Vagina (tissue), 2 donors: ENCODE results near the gene SYT1. TPM values are rescaled to one million over a fixed set of nuclear protein-coding genes. Genes with fewer than 3 reads are reported as not detected.

ENCODE experiments used
- DNase-seq, 2 donors: peaks; one replicate each; pipeline ENCODE4 v3.0.0-alpha.2; 2017; ENCODE audit errors: extremely low spot score in 2 of 2
- H3K27ac ChIP-seq: fragments of 200-600 bp; sonication (generic); one replicate; pipeline ENCODE4 v1.5.1; 2019
- H3K27me3 ChIP-seq: fragments of 200-600 bp; sonication (generic); one replicate; pipeline ENCODE4 v1.5.1; 2019
- H3K36me3 ChIP-seq, 2 donors: fragments of 200-600 bp; sonication (generic); one replicate each; pipeline ENCODE4 v1.5.1; 2017 to 2019
- H3K4me1 ChIP-seq: fragments of 200-600 bp; sonication (generic); one replicate; pipeline ENCODE4 v1.5.1; 2019
- H3K4me3 ChIP-seq, 2 donors: fragments of 200-600 bp; sonication (generic); 1 replicate in 1 of 2; 2 replicates in 1 of 2; pipeline ENCODE4 v1.5.1; 2016 to 2019
- H3K9me3 ChIP-seq: fragments of 200-600 bp; sonication (generic); one replicate; pipeline ENCODE4 v1.5.1; 2019
- CTCF ChIP-seq, 3 experiments: fragments of 450-650 bp in 2 of 3; fragments of 200-600 bp in 1 of 3; sonication (generic) in 1 of 3; IDR thresholded peaks; one replicate each; pipeline ENCODE4 v1.5.1; 2017 to 2019; ENCODE audit warnings: antibody characterized with exemption in 3 of 3, mild to moderate bottlenecking in 2 of 3, moderate library complexity in 2 of 3
- POLR2A ChIP-seq, 2 donors: fragments of 450-650 bp; IDR thresholded peaks; one replicate each; pipeline ENCODE4 v1.6.1; 2017; ENCODE audit warnings: antibody characterized with exemption in 2 of 2, mild to moderate bottlenecking in 2 of 2, moderate library complexity in 2 of 2
- POLR2AphosphoS5 ChIP-seq, 2 donors: sonication (generic); formaldehyde crosslinking; IDR thresholded peaks; one replicate each; pipeline ENCODE4 v1.9.0; 2017; ENCODE audit warnings: antibody characterized with exemption in 2 of 2, mild to moderate bottlenecking in 2 of 2, low read depth in 1 of 2; ENCODE audit not compliant: insufficient read depth in 1 of 2
- intact Hi-C: fragments of 100-400 bp; cut with DNase I; formaldehyde crosslinking; loops from one replicate; pipeline ENCODE4 v1.15.1; 2023
- total RNA-seq: library from RNA; depleted of rRNA; stranded (reverse); fragments of >200 nt; gene quantifications from one replicate; pipeline ENCODE4 v1.2.3, GENCODE V29; 2016

SYT1 gene
- total RNA-seq, 1 donor from 2014 or later = 13.3 TPM

DNA sequence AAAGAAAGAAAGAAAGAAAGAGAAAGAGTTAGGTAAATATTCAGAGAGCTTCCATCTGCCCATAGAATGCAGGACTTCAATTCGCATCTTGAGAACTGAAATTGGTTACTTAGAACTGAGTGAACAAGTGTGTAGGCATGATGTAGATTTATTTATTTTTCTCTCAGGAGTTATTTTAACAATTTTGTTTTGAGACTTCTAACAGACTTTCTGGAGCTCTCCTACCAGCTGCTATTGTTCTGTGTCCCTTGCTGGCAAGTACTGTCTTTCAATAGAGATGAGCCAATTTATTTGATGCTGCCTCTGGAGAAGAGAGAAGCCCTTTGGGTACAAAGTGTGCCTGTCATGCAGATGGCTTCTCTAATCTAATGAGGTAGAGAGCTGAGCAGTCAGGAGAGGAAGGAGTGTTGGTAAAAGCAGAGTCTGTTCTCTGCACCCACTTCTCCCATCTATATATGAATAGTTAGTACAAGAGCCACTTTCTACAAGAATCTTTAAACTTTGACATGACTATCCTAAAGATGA, 67.0 kb downstream of the SYT1 start:
- TF ChIP-seq CTCF (IDR thresholded peaks at IDR 0.05) (no peak), POLR2AphosphoS5 (IDR thresholded peaks at IDR 0.05; ENCODE audit: insufficient read depth in 1 of 2, low read depth in 1 of 2) (no peak), POLR2A (IDR thresholded peaks at IDR 0.05) (no peak)
- intact Hi-C loops = no loop called here
- no peak for DNase-seq
- H3K9me3 ChIP-seq = no peaks in the 10 kb centered on the region
- H3K27ac ChIP-seq = no peak overlapping the region
- no peaks in the 10 kb centered on the region for H3K4me1 ChIP-seq
- no peaks in the 10 kb centered on the region for H3K27me3 ChIP-seq
- no peaks in the 10 kb centered on the region for H3K36me3 ChIP-seq
- no peak overlapping the region for H3K4me3 ChIP-seq

- Histone ChIP-seq H3K4me1 (no peaks in the 10 kb centered on the region), H3K27me3 (no peaks in the 10 kb centered on the region), H3K9me3 (no peaks in the 10 kb centered on the region), H3K4me3 (no peak overlapping the region), H3K27ac (no peak overlapping the region), H3K36me3 (no peaks in the 10 kb centered on the region)
- TF ChIP-seq POLR2AphosphoS5 (IDR thresholded peaks at IDR 0.05; ENCODE audit: insufficient read depth in 1 of 2, low read depth in 1 of 2) (no peak), CTCF (IDR thresholded peaks at IDR 0.05) (no peak), POLR2A (IDR thresholded peaks at IDR 0.05) (no peak)
- intact Hi-C loops = no loop called here
- DNase-seq = no peak
Observed at GRCh38 chr12:78933014-78933413, 68.4 kb downstream of the SYT1 start.

DNA sequence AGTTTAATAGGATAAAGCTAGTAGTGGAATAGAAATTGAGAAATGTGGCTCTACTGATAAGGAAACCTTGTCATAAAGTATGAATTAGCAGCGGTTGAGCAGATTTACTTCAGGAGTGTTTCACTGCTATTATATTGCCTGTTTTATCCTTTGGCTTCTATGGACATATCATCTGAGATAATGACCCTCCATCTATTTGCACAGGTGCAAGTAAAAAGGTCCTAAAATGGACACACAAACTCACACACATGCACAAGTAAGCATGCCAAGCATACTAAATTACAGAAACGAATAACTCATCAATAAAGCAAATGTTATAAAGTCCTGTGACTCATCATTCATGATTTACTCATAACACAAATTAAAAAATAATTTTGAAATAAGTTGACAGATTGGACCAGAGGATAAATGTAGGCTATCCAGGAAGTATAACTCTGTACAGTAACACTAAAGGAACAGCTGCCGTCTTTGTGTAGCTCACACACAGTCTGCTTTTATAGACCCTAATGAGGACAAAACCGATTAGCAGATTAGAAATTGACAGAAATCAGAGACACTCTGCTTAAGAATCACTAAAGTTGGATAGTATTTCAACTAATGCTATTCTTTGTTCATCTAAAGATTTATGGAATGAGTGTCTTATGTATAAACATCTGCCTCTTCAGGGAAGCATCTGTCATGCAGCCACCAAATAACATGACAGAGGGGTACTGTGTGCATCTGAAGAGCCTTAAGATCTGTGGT, 73.9 kb downstream of the SYT1 start:
- DNase-seq = no peak
- intact Hi-C loops = no loop called here
- no peak overlapping the region for H3K4me3 ChIP-seq
- H3K27me3 ChIP-seq = no peaks in the 10 kb centered on the region
- no peaks in the 10 kb centered on the region for H3K4me1 ChIP-seq
- no peaks in the 10 kb centered on the region for H3K9me3 ChIP-seq
- no peaks in the 10 kb centered on the region for H3K36me3 ChIP-seq
- TF ChIP-seq CTCF (IDR thresholded peaks at IDR 0.05) = no peak
- no peak for TF ChIP-seq POLR2AphosphoS5 (IDR thresholded peaks at IDR 0.05; ENCODE audit: insufficient read depth in 1 of 2, low read depth in 1 of 2)
- no peak for TF ChIP-seq POLR2A (IDR thresholded peaks at IDR 0.05)
- no peak overlapping the region for H3K27ac ChIP-seq

- no peak overlapping the region for H3K27ac ChIP-seq
- H3K9me3 ChIP-seq = no peaks in the 10 kb centered on the region
- no peaks in the 10 kb centered on the region for H3K27me3 ChIP-seq
- intact Hi-C loops = no loop called here
- no peak for DNase-seq
- H3K36me3 ChIP-seq = no peaks in the 10 kb centered on the region
- TF ChIP-seq POLR2A (IDR thresholded peaks at IDR 0.05) (no peak), POLR2AphosphoS5 (IDR thresholded peaks at IDR 0.05; ENCODE audit: insufficient read depth in 1 of 2, low read depth in 1 of 2) (no peak), CTCF (IDR thresholded peaks at IDR 0.05) (no peak)
- no peak overlapping the region for H3K4me3 ChIP-seq
- no peaks in the 10 kb centered on the region for H3K4me1 ChIP-seq
Observed at GRCh38 chr12:78949532-78949931, 85.0 kb downstream of the SYT1 start.
